ENCODE measurements around the gene CYP2W1.

DNA sequence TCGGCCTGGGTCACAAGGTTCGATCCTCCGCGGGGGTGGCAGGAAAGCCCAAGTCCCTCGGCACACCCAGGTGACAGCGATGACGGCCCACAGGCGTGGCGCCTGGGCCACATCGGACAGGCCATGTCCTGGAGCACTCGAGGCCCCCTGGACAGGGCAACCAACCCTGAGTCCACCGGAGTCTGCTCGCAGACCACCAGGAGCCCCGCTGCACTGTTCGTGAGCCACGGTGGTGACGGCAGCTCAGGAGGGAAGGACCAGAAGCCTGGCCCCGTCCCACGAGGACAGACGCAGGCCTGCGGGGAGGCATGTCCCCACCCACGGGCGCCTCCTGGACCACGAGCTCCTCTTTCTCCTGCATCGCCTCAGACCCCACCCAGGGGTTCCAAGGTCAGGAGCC lies 39.0 kb downstream of the CYP2W1 start:
- TF ChIP-seq, protein P1, sequence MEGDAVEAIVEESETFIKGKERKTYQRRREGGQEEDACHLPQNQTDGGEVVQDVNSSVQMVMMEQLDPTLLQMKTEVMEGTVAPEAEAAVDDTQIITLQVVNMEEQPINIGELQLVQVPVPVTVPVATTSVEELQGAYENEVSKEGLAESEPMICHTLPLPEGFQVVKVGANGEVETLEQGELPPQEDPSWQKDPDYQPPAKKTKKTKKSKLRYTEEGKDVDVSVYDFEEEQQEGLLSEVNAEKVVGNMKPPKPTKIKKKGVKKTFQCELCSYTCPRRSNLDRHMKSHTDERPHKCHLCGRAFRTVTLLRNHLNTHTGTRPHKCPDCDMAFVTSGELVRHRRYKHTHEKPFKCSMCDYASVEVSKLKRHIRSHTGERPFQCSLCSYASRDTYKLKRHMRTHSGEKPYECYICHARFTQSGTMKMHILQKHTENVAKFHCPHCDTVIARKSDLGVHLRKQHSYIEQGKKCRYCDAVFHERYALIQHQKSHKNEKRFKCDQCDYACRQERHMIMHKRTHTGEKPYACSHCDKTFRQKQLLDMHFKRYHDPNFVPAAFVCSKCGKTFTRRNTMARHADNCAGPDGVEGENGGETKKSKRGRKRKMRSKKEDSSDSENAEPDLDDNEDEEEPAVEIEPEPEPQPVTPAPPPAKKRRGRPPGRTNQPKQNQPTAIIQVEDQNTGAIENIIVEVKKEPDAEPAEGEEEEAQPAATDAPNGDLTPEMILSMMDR (IDR thresholded peaks at IDR 0.05) = no peak
- no peak for TF ChIP-seq POLR2AphosphoS5 (IDR thresholded peaks at IDR 0.05)

Data from transverse colon (tissue), 4 donors.